IgD-negative memory B cell (primary cell): ENCODE data around the gene SH3BGRL3. TPM values are rescaled to one million over a fixed set of nuclear protein-coding genes. Genes with fewer than 3 reads are reported as not detected.
"Not testable (repeated sequence)": the region's sequence is repeated elsewhere in the genome, so short reads cannot be mapped to it uniquely, and the experiment has no call there.

Experiments used
- H3K27ac Mint-ChIP-seq, 3 donors: one replicate each; pipeline ENCODE4 v1.8.0; 2020 to 2022; ENCODE audit warnings: mild to moderate bottlenecking in 3 of 3, mixed read lengths in 3 of 3, moderate library complexity in 1 of 3
- H3K27me3 Mint-ChIP-seq: one replicate; pipeline ENCODE4 v1.8.0; 2021; ENCODE audit warnings: mixed read lengths
- H3K36me3 Mint-ChIP-seq: one replicate; pipeline ENCODE4 v1.8.0; 2020; ENCODE audit warnings: mild to moderate bottlenecking, mixed read lengths
- H3K4me1 Mint-ChIP-seq, 3 donors: one replicate each; pipeline ENCODE4 v1.8.0; 2020 to 2022; ENCODE audit warnings: mixed read lengths in 3 of 3, mild to moderate bottlenecking in 1 of 3
- H3K4me3 Mint-ChIP-seq, 4 donors: one replicate each; pipeline ENCODE4 v1.8.0; 2020 to 2022; ENCODE audit warnings: mild to moderate bottlenecking in 4 of 4, mixed read lengths in 4 of 4, moderate library complexity in 3 of 4
- H3K9me3 Mint-ChIP-seq, 3 donors: one replicate each; pipeline ENCODE4 v1.8.0; 2020 to 2021; ENCODE audit warnings: mixed read lengths in 3 of 3, mild to moderate bottlenecking in 1 of 3
- polyA plus RNA-seq: library from polyadenylated mRNA; unstranded; fragments of 300-500 nt; fragmentation: Illumina TruSeq; gene quantifications from one replicate; pipeline ENCODE4 v1.2.3, GENCODE V29; 2021

Gene SH3BGRL3
- polyA plus RNA-seq, 1 donor from 2014 or later: 1,152 TPM

DNA sequence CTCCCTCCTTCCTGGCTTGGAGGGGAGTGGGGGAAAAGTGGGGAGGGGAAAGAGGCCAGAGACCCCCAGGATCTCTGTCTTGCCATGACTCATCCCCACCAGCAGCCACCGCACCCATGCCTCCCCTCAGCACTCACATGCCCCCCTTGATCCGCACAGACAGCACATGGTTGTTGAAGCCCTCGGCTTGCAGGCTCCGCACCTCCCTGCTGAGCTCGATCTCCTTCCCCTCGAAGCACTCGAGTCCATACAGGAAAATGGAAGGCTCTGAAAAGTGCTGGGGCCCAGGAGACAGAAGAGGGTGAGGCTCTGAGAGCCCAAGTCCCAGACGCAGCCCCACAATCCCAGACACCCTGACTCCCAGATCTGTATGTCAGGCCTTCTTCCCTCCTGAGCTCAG lies 48.7 kb downstream of the SH3BGRL3 start:
- Mint-ChIP-seq H3K36me3 (peaks cover 2% of the 10 kb centered on the region), H3K27me3 (no peaks in the 10 kb centered on the region), H3K4me3 (no peak overlapping the region), H3K27ac (no peak overlapping the region), H3K9me3 (no peaks in the 10 kb centered on the region), H3K4me1 (peaks cover 0 to 4% (median 0%) of the 10 kb centered on the region in 3 donors)

DNA sequence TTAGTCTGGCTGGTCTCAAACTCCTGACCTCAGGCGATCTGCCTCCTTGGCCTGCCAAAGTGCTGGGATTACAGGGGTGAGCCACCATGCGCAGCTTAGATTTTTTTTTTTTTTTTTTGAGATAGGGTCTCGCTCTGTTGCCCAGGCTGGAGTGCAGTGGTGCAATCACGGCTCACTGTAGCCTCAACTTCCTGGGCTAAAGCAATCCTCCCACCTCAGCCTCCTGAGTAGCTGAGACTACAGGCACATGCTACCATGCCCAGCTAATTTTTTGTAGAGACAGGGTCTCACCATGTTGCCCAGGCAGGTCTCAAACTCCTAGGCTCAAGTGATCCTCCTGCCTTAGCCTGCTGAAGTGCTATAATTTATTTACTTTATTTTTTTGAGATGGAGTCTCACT lies 49.5 kb downstream of the SH3BGRL3 start:
- H3K36me3 Mint-ChIP-seq, H3K4me1 Mint-ChIP-seq, H3K9me3 Mint-ChIP-seq, H3K4me3 Mint-ChIP-seq, H3K27me3 Mint-ChIP-seq, H3K27ac Mint-ChIP-seq: not testable (repeated sequence)

DNA sequence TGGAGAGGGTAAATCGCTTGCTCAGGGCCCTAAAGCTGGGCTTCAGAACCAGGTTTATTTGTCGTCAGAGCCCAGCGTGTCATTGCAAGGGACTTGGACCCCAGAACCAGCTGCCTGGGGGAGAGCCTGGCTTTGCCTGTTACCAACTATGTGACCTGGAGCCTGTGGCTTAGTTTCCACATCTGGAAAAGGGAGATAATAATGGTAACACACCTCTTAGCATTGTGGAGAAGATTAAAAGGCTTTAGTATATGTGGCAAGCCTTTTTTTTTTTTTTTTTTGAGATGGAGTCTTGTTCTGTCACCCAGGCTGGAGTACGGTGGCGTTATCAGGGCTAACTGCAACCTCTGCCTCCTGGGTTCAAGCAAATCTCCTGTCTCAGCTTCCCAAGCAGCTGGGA lies 50.4 kb downstream of the SH3BGRL3 start:
- Mint-ChIP-seq H3K27ac (no peak overlapping the region), H3K4me1 (peaks cover 0 to 3% (median 3%) of the 10 kb centered on the region in 3 donors), H3K27me3 (no peaks in the 10 kb centered on the region), H3K9me3 (no peaks in the 10 kb centered on the region), H3K4me3 (no peak overlapping the region), H3K36me3 (peaks cover 2% of the 10 kb centered on the region)

Other genes starting within 250 kb of the SH3BGRL3 start
- gene SLC30A2, start 234.0 kb upstream of the SH3BGRL3 start, polyA plus RNA-seq: not detected
- gene TRIM63, start 212.5 kb upstream of the SH3BGRL3 start, polyA plus RNA-seq: not detected
- 3.7 TPM for gene PDIK1L, start 168.3 kb upstream of the SH3BGRL3 start, polyA plus RNA-seq
- gene FAM110D, start 121.0 kb upstream of the SH3BGRL3 start, polyA plus RNA-seq: not detected
- not detected for gene C1orf232, start 111.1 kb upstream of the SH3BGRL3 start, polyA plus RNA-seq
- 43.7 TPM for gene ZNF593, start 110.2 kb upstream of the SH3BGRL3 start, polyA plus RNA-seq
- 0.61 TPM for gene ZNF593OS, start 108.3 kb upstream of the SH3BGRL3 start, polyA plus RNA-seq
- 2.2 TPM for gene CNKSR1, start 102.6 kb upstream of the SH3BGRL3 start, polyA plus RNA-seq
- not detected for gene CATSPER4, start 89.5 kb upstream of the SH3BGRL3 start, polyA plus RNA-seq
- 6.6 TPM for gene CEP85, start 45.9 kb upstream of the SH3BGRL3 start, polyA plus RNA-seq
- 11.2 TPM for gene UBXN11, start 26.6 kb downstream of the SH3BGRL3 start, polyA plus RNA-seq
- gene CD52, start 37.9 kb downstream of the SH3BGRL3 start, polyA plus RNA-seq: 10,525 TPM
- gene CRYBG2, start 74.0 kb downstream of the SH3BGRL3 start, polyA plus RNA-seq: 3.1 TPM
- 8.8 TPM for gene ZNF683, start 92.7 kb downstream of the SH3BGRL3 start, polyA plus RNA-seq
- not detected for gene LIN28A, start 130.7 kb downstream of the SH3BGRL3 start, polyA plus RNA-seq
- 23.7 TPM for gene DHDDS, start 152.2 kb downstream of the SH3BGRL3 start, polyA plus RNA-seq
- 748 TPM for gene HMGN2, start 192.4 kb downstream of the SH3BGRL3 start, polyA plus RNA-seq
- 152 TPM for gene RPS6KA1, start 249.7 kb downstream of the SH3BGRL3 start, polyA plus RNA-seq